ENCODE measurements around the gene NRGN. TPM values are rescaled to one million over a fixed set of nuclear protein-coding genes. Genes with fewer than 3 reads are reported as not detected.
"Not testable (repeated sequence)": the region's sequence is repeated elsewhere in the genome, so short reads cannot be mapped to it uniquely, and the experiment has no call there.

The NRGN gene
- total and polyA plus RNA-seq, 2 of the 4 experiments (the other 2 are of a cell fraction), result 0.54 to 24.8 TPM

GRCh38 chr11:124770959-124771358, 31.2 kb downstream of the NRGN start:
- CTCF ChIA-PET, result interaction anchor here (1.5 kb wide), 1 partner anchor 27 kb away, joined by 5 read pairs; no protein-coding TSS in a partner anchor
- H4K20me1 ChIP-seq (ENCODE audit: insufficient read depth, low read length); H3K9me1 ChIP-seq (ENCODE audit: insufficient read depth, low read length); H3K4ac ChIP-seq (ENCODE audit: low read depth, low read length); H2AK5ac ChIP-seq (ENCODE audit: low read depth, low read length); POLR2A ChIA-PET (ENCODE audit: unreplicated experiment); in situ Hi-C loops (cut with MboI; ENCODE audit: low sequenced_read_pairs); H4K8ac ChIP-seq (ENCODE audit: low read depth in 2 of 2, low read length in 2 of 2); H4K91ac ChIP-seq (ENCODE audit: insufficient read depth, low read depth, low read length); H3K27me3 ChIP-seq (ENCODE audit: control insufficient read depth, insufficient read depth, low read length); H3K4me3 ChIP-seq (ENCODE audit: insufficient read depth, low read depth, low read length); H2BK120ac ChIP-seq (ENCODE audit: low read depth, low read length); H3K14ac ChIP-seq (replicated peaks; ENCODE audit: low read depth, low read length); H2AK9ac ChIP-seq (replicated peaks; ENCODE audit: low read depth, low read length, poor library complexity); H2AFZ ChIP-seq (replicated peaks; ENCODE audit: low read length, poor library complexity); H3K9ac ChIP-seq (ENCODE audit: low read depth, low read length); H2BK20ac ChIP-seq (ENCODE audit: low read depth, low read length); H3K27ac ChIP-seq (ENCODE audit: insufficient read depth, low read length); intact Hi-C loops (cut with micrococcal nuclease); H3K18ac ChIP-seq (ENCODE audit: low read depth, low read length); H3K4me1 ChIP-seq (ENCODE audit: control insufficient read depth, insufficient read depth, low read length); H3K4me2 ChIP-seq (ENCODE audit: low read depth, low read length); BruUV-seq (replicated peaks); H2BK5ac ChIP-seq (ENCODE audit: low read depth, low read length, poor library complexity, severe bottlenecking); H3K23ac ChIP-seq (ENCODE audit: low read depth, low read length); DNase-seq; ATAC-seq (ENCODE audit: low read depth); H2BK15ac ChIP-seq (ENCODE audit: low read depth, low read length); dilution Hi-C loops (cut with HindIII; ENCODE audit: low sequenced_read_pairs, unreplicated experiment); H3K9me3 ChIP-seq (ENCODE audit: control insufficient read depth, insufficient read depth, low read length); H4K5ac ChIP-seq (ENCODE audit: low read depth, low read length); H3K56ac ChIP-seq (ENCODE audit: extremely low read depth, insufficient read depth, low read length): not testable (repeated sequence)
- H3K79me1 ChIP-seq (ENCODE audit: low read depth in 1 of 2, low read length in 2 of 2), result peaks cover 6 to 23% of the 10 kb centered on the region in 2 experiments
- peaks cover 12% of the 10 kb centered on the region for H3K36me3 ChIP-seq (ENCODE audit: control insufficient read depth, insufficient read depth, low read length)
- 100% methylated on average over 1 of the region's 6 CpGs; no CpG with 5 or more reads in 1 of the 2 experiments for WGBS, 2 experiments (ENCODE audit: extremely low coverage in 2 of 2, insufficient read length in 1 of 2)

All from IMR-90 (cell line).